NCI-H82 (cell line): Measurements from ENCODE around the gene GALNT1.

Experiments used
- DNase-seq: peaks from one replicate; lab custom pipeline; 2025; lab: John Stamatoyannopoulos, UW

The GALNT1 gene

GRCh38 chr18:35717182-35717581 is 135.6 kb downstream of the GALNT1 start:
- no peak for DNase-seq

- no peak for DNase-seq
Measured at GRCh38 chr18:35721431-35722081, 140.0 kb downstream of the GALNT1 start.

DNA sequence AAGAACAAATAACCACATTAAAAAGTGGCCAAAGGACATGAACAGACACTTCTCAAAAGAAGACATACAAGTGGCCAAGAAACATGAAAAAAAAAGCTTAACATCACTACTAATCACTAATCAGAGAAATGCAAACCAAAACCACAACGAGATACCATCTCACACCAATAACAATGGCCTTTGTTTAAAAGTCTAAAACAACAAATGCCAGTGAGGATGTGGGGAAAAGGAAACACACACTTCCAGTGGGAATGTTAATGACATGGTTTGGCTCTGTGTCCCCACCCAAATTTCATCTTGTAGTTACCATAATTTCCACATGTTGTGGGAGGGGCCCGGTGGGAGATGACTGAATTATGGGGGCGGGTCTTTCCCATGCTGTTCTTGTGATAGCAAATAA is 147.1 kb downstream of the GALNT1 start:
- DNase-seq = no peak

GRCh38 chr18:35729991-35730668 is 148.6 kb downstream of the GALNT1 start:
- DNase-seq = no peak

DNA sequence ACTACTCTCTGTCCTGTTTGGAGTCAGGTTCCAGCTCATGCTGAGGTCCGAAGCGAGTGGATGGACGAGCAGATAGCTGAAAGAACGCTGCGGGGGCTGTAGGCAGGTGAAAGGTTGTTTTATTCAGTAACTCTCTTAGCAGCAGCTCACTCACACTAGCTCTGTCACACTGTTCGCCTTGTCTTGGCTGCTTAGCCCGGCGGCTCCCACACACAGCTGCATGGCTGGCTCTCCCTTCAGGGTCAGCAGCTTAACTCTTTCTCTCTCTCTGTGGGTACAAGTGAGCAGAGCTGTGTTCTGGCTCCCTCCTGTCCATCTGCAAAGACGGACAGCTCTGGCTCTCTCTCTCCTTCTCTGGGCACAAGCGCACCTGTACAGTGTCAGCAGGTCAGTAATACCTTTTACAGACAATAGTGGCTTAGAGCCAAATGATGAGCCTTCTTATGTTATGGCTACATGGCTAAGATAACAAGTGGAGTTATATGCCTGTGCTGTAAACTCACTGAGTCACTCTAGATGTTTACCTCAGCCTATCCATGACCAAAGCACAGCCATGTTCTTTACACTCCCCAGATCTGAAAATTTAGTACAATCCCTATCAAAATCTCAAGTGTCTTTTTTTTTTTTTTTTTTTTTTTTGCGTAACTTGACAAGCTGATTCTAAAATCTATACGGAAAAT is 149.3 kb downstream of the GALNT1 start:
- DNase-seq = peak; percentile 17

- no peak for DNase-seq
Measured at GRCh38 chr18:35731701-35732100, 150.2 kb downstream of the GALNT1 start.

GRCh38 chr18:35732162-35732561 is 150.6 kb downstream of the GALNT1 start:
- no peak for DNase-seq

- DNase-seq = no peak
Measured at GRCh38 chr18:35732636-35733035, 151.1 kb downstream of the GALNT1 start.

GRCh38 chr18:35733408-35733807 is 151.9 kb downstream of the GALNT1 start:
- no peak for DNase-seq

- no peak for DNase-seq
Measured at GRCh38 chr18:35736696-35737095, 155.2 kb downstream of the GALNT1 start.

DNA sequence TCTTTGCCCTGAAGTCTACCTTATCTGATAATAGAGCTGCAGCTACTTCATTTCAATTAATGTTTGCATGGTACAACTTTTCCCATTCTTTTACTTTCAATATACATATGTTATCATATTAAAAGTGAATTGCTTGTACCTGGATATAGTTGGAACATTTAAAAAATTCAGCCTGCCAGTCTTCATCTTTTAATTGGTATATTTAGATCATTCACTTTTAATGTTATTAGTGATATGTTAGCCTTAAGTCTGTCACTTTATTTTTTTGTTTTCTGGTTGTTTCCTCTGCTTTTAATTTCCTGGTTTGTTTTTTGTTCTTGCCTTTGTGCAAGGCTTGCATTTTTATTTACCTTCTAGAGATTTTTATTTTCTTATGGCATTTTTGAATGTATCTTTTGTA is 158.2 kb downstream of the GALNT1 start:
- no peak for DNase-seq

DNA sequence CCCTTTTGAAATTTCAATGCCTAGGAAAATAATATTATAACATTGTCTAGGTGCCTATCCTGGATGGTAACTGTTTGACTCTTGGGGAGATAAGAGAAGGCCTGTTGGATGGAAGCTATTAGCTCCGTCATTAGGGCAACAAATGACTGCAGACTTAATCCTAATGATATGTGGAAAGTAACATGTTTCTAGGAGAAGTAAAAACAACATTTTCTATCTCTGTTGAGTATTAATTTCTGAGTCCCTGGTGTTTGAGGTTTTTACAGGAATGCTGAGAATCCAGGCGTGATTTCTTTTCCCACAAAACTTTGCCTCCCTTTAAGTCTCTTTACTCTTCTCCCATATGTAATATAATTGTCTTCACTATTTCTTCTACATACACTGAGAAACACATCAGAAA is 159.1 kb downstream of the GALNT1 start:
- no peak for DNase-seq

DNA sequence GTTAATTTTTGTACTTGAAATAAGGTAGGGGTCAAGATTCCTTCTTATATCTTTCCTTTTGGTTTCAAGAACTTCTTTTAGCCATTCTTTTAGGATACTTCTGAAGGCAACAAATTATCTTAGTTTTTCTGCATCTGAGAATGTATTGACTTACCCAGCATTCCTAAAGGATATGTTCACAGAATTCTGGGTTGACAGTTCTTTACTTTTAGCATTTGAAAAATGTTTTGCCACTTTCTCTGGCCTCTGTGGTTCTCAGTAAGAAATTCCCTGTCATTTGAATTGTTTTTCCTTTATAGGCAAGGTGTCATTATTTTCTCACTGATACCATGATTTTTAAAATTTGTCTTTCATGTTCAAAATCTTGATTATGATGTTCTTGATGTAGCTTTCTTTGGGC is 162.4 kb downstream of the GALNT1 start:
- no peak for DNase-seq

- DNase-seq = no peak
Measured at GRCh38 chr18:35745814-35746213, 164.3 kb downstream of the GALNT1 start.

DNA sequence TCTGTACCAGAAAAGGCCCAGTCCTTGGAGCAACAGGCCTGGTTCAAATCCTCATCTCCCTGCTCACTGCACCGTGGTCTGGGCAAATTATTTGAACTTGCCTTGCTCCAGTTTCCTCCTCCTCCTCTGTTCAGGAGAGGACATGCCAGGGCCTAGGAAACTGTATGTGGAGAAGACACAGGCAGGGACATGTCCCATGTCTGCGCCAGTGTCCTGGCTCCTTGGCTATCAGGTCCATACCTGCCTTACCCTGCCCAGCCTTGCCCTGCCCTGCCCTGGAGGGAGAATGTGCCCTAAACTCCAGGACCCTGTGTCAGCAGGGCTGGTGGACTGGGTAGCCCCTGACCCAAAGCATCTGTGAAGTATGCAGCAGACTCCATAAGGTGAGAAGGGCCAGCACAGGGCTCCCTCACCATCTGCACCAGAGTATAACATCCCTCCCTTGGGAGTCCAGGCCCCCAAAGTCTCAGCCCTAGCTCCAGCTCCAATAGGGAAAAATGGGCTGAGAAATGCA is 165.3 kb downstream of the GALNT1 start:
- DNase-seq = no peak

DNA sequence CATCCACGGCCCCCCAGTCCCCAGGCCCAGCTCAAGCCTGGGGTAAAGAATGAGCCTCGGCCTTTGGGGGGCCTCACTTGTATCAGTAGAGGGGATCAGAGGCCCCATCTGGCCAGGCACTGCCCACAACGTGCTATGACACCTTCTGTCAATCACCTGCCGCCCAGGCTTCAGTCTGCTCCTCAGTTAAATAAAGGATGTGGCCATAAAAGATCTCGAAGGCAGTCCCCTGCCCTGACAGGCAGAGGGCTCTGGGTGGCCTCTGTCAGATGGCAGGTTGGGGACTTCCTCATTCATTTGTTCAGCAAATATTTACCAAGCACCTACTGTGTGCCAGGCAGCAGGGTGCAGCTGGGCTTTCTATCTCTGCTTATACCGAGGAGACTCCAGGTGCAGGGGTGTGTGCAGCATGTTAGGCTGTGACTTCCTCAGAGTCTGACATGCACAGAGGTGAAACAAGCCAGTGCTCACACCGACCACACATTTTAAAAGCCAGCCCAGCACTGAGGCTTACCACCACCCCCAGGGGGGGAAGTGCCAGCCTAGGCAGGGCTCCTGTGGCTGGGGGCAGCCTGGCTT is 166.4 kb downstream of the GALNT1 start:
- no peak for DNase-seq

- no peak for DNase-seq
Measured at GRCh38 chr18:35749701-35750100, 168.2 kb downstream of the GALNT1 start.

GRCh38 chr18:35750929-35751328 is 169.4 kb downstream of the GALNT1 start:
- no peak for DNase-seq

GRCh38 chr18:35753306-35753910 is 171.9 kb downstream of the GALNT1 start:
- DNase-seq = no peak

- no peak for DNase-seq
Measured at GRCh38 chr18:35754464-35754863, 172.9 kb downstream of the GALNT1 start.

- DNase-seq = no peak
Measured at GRCh38 chr18:35755369-35755768, 173.8 kb downstream of the GALNT1 start.

- DNase-seq = peak; percentile 73
Measured at GRCh38 chr18:35756506-35757117, 175.1 kb downstream of the GALNT1 start.
